GM19467 (cell line): ENCODE results near the gene SREBF1.
A peak's percentile ranks its signal among the peaks of the same experiment; 100 is the strongest.

Experiments
- ATAC-seq: cut with Tn5 transposase; IDR thresholded peaks from one replicate; pipeline ENCODE4 v1.9.1; 2021; ENCODE audit warnings: mild to moderate bottlenecking, moderate library complexity; ENCODE audit not compliant: unreplicated experiment

The SREBF1 gene

DNA sequence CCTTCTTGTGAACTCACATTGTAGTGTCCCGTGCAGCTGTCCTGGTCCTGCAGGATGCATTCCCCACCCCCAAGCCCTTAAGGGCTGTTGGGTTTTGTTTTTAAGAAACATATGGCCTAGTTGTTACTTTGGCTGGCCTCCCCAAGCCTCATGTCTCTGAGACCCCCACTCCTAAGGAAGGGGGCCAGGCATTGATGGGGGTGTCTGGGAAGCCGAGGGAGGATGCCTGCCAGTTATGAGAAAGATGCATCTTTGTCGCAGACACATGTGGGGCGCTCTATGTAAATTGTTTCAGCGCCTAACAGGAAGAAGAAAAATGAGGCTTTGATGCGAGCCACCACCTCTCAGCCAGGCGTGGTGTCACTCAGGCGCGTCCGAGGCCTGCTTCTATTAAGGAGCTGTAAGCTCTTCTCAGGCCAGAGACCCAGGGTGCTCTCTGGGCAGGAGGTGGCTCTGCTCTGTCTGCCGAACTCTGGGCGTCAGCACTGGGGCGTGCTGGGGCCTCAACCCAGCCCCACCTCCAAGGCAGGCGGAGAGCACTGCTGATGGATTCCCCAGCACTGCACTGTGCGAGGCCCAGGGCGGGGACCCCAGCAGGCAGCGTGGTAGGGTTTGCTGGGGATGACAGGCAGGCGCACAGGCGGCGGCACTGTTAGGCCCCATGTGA lies 70.6 kb downstream of the SREBF1 start:
- peak; percentile 48 for ATAC-seq

DNA sequence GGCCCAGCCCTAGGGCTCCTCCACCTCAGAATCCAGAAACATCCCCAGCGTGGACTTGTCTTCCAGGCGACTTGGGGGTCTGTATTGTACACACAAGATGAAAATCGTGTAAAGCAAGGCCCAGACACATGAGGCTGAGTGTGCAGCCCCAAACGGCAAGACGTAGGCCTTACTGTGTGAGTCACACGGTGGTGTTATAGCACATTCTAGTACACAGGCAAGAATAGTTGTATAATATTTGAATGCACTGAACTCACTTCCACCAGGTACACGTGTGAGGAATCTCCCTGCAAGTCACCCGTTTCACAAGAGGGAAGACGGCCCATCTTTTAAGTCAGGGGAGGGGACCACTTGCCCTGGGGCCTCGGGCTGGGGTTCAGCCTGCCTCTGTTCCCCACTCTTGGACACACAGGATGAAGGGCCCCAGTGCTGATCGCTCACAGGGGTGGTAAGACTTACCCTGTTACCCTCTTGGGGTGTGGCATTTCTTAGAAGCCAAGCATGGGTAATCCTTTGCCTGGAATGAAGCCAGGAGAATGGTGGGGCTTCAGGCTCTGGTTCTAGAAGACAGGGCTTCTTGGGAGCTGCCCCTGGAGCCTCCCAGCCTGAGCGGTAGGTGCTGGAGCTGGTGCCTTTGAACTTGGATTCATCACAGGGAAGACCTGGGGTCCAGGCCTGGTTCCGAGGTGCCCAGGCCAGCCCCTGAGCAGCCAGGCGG lies 71.3 kb downstream of the SREBF1 start:
- ATAC-seq, result no peak

DNA sequence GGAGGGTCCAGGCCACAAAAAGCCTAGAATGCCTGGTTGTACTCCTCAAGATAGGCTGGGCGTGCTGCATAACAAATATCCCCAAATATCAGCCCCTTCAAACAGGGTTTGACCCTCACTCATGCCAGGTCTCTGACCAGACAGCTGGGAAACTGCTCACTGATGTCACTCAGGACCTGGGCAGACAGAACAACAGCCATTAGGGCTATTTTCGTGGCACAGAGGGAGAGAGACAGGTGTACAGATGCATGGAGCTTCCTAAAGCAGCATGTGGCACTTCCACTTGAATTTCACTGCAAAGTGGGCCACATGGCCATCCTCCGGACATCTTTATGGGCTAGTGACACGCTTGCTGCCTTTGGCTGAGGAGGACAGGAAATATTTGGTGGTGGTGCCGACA lies 73.1 kb downstream of the SREBF1 start:
- no peak for ATAC-seq

DNA sequence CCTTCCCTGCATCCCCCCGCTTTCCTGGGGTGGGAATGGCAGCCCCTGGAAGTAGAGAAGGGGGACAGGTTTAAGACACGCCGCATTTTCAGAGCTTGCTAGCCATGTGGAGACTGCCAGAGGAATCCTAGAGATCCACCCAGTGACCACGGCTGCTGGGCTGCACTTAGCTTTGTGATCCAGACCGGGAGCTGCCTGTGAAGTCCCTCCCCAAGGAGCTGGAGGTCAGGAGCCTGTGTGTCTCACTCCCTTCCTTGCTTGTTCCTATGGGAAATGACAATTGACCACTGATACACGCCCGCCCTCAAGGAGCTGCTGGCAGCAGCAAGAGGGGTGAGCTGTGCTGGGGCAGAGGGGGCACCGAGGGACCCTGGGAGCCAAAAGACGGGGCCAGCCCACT lies 73.7 kb downstream of the SREBF1 start:
- no peak for ATAC-seq

DNA sequence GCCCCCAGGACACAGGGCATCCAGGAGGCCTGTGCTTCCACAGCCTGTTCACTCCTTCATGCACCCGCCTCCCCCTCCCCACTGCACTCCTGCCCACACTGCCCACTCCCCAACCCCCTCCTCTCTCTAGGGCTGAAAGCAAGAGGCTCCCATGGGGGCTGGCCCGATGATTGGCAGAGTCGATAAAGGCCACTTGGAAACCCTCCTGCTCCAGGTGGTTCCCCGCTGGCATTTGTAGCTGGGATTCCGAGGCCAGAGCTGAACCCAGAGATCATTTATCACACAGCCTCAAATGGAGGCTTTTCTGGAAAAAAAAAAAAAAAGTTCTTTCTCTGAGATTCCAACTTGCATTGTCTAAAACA lies 74.1 kb downstream of the SREBF1 start:
- ATAC-seq, result no peak
